ENCODE results near the gene MOV10L1. TPM values are rescaled to one million over a fixed set of nuclear protein-coding genes. Genes with fewer than 3 reads are reported as not detected.

Gene MOV10L1
- total and polyA plus RNA-seq, 2 donors from 2014 or later: 0.38 to 0.62 TPM

DNA sequence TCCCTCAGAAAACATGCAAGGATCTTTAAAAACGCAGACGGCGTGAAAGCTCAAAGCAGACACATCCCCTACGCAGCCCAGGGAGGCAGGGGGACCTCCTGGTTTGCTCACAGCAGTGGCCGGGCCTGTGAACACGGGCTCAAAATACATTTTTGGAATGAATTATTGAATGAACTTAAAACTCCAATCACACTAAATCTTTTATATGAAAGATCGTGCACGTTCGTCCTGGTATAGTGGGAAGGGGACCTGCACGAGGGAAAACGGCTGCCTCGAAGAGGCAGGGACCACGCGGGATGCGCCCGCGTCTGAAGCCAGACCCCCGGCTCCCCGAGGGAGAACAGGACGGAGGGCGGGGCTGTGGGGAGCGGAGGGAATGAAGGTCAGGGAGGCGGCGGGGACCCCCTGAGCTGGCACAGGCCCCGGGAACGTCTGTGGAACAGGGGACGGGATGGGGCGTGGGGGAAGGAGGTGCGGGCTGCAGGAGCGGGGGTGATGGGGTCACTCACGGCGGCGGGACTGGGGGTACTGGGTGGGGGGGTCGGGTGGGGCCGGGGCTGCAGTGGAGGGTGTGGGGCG, 79.5 kb downstream of the MOV10L1 start:
- no peak overlapping the region for H3K27ac ChIP-seq (ENCODE audit: low read depth in 2 of 2, low read length in 2 of 2)
- DNase-seq: peak in 2 of 5 donors; percentile 55 to 75
- H3K9me3 ChIP-seq (ENCODE audit: control insufficient read depth in 2 of 3, insufficient read depth in 1 of 3, low read length in 3 of 3): no peaks in the 10 kb centered on the region
- intact Hi-C loops (cut with DNase I): no loop called here
- H3K36me3 ChIP-seq (ENCODE audit: control insufficient read depth in 2 of 3, insufficient read depth in 3 of 3, low read length in 3 of 3): no peaks in the 10 kb centered on the region
- no peak overlapping the region for H3K9ac ChIP-seq (ENCODE audit: low read length in 3 of 3)
- peaks cover 3% of the 10 kb centered on the region for H3K27me3 ChIP-seq (ENCODE audit: control insufficient read depth, insufficient read depth, low read length)
- no peak overlapping the region for H3K4me3 ChIP-seq (ENCODE audit: low read length in 3 of 3)
- no peak for FAIRE-seq
- TF ChIP-seq, protein P1, sequence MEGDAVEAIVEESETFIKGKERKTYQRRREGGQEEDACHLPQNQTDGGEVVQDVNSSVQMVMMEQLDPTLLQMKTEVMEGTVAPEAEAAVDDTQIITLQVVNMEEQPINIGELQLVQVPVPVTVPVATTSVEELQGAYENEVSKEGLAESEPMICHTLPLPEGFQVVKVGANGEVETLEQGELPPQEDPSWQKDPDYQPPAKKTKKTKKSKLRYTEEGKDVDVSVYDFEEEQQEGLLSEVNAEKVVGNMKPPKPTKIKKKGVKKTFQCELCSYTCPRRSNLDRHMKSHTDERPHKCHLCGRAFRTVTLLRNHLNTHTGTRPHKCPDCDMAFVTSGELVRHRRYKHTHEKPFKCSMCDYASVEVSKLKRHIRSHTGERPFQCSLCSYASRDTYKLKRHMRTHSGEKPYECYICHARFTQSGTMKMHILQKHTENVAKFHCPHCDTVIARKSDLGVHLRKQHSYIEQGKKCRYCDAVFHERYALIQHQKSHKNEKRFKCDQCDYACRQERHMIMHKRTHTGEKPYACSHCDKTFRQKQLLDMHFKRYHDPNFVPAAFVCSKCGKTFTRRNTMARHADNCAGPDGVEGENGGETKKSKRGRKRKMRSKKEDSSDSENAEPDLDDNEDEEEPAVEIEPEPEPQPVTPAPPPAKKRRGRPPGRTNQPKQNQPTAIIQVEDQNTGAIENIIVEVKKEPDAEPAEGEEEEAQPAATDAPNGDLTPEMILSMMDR (IDR thresholded peaks at IDR 0.05; ENCODE audit: borderline replicate concordance, extremely low read depth, insufficient read depth): no peak
- H3K4me1 ChIP-seq (ENCODE audit: control insufficient read depth in 2 of 3, insufficient read depth in 2 of 3, low read depth in 1 of 3, low read length in 3 of 3): peaks cover 0 to 4% (median 0%) of the 10 kb centered on the region in 3 donors

DNA sequence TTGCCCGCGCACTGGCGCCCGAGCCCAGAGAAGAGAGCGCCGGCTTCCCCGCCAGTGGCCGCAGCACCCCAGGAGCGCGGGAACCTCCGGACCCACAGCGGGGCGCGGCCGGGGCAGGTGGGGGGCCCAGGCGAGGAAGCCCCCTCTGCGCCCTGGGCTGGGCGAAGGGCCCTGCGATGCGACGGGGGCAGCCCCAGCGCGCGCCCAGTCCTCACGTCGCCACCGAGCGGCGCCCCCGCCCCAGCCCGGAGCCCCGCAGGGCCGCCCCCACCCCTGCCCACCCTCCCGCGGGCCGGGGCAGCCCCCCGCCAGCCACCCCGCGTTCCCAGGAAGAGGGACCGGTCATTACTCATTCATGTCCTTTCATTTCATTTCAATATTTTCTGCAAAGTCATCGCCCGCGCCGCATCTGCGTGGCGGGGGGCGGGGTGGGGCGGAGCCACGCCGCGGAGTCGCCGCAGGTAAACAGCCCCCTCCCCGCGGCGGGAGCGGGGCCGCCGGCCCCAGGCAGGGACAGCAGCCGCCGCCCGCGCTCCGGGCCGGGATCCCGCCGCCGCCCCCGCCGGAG, 80.1 kb downstream of the MOV10L1 start:
- Histone ChIP-seq H3K4me3 (ENCODE audit: low read length in 3 of 3) (no peak overlapping the region), H3K27me3 (ENCODE audit: control insufficient read depth, insufficient read depth, low read length) (peaks cover 3% of the 10 kb centered on the region), H3K36me3 (ENCODE audit: control insufficient read depth in 2 of 3, insufficient read depth in 3 of 3, low read length in 3 of 3) (no peaks in the 10 kb centered on the region), H3K9me3 (ENCODE audit: control insufficient read depth in 2 of 3, insufficient read depth in 1 of 3, low read length in 3 of 3) (no peaks in the 10 kb centered on the region), H3K4me1 (ENCODE audit: control insufficient read depth in 2 of 3, insufficient read depth in 2 of 3, low read depth in 1 of 3, low read length in 3 of 3) (peaks cover 0 to 4% (median 0%) of the 10 kb centered on the region in 3 donors), H3K27ac (ENCODE audit: low read depth in 2 of 2, low read length in 2 of 2) (no peak overlapping the region), H3K9ac (ENCODE audit: low read length in 3 of 3) (no peak overlapping the region)
- FAIRE-seq (no peak), DNase-seq (peak in 1 of 5 donors; percentile 62)
- intact Hi-C loops (cut with DNase I): no loop called here
- TF ChIP-seq, protein P1 (IDR thresholded peaks at IDR 0.05; ENCODE audit: borderline replicate concordance, extremely low read depth, insufficient read depth): no peak

DNA sequence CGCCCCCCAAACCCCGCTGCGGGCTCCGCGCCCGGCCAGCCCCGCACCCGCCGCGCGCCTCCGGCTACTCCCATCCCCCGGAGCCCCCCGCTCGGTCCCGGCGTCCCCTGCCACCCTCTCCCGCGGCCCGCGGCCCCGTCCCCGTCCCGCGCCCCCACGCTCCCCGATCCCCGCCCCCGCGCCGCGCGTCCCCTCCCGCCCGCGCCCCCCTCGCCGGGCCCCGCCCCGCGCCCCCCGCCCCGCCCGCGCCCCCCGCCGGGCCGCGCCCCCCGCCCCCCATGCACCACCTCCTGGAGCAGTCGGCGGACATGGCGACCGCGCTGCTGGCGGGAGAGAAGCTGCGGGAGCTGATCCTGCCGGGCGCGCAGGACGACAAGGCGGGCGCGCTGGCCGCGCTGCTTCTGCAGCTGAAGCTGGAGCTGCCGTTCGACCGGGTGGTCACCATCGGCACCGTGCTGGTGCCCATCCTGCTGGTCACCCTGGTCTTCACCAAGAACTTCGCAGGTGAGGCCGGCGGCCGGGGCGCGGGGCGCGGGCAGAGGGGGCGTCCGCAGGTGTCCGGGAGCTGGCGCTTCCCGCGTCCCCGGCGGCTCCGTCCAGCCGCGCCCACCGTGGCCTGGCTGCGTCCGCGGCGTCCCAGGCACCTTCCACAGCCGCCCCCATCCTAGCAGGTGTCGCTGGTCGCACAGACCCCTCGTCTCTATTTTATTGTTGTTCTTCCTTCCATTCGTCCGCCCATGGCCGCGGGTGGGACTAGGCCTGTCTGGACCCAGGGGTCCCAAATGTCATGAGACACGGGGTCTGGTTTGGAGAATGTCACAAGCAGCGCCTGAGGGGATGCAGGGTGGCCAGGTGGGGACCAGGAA, 80.9 kb downstream of the MOV10L1 start, which contains the start of gene PANX2:
PANX2 (plus strand) TSS at position 279 of the 866 bp plus-strand sequence; CDS start at position 279, 0 bp downstream.
- H3K9ac ChIP-seq (ENCODE audit: low read length in 3 of 3): no peak within 1 kb of the TSS
- no peak within 1 kb of the TSS for H3K27ac ChIP-seq (ENCODE audit: low read depth in 2 of 2, low read length in 2 of 2)
- peaks cover 3% of the 10 kb centered on the region for H3K27me3 ChIP-seq (ENCODE audit: control insufficient read depth, insufficient read depth, low read length)
- peaks cover 0 to 4% (median 0%) of the 10 kb centered on the region in 3 donors for H3K4me1 ChIP-seq (ENCODE audit: control insufficient read depth in 2 of 3, insufficient read depth in 2 of 3, low read depth in 1 of 3, low read length in 3 of 3)
- TF ChIP-seq, protein P1 (IDR thresholded peaks at IDR 0.05; ENCODE audit: borderline replicate concordance, extremely low read depth, insufficient read depth): no peak
- DNase-seq (peak in 2 of 5 donors; percentile 70 to 76), FAIRE-seq (no peak)
- no peaks in the 10 kb centered on the region for H3K9me3 ChIP-seq (ENCODE audit: control insufficient read depth in 2 of 3, insufficient read depth in 1 of 3, low read length in 3 of 3)
- H3K36me3 ChIP-seq (ENCODE audit: control insufficient read depth in 2 of 3, insufficient read depth in 3 of 3, low read length in 3 of 3): no peaks in the 10 kb centered on the region
- H3K4me3 ChIP-seq (ENCODE audit: low read length in 3 of 3): peak within 1 kb of the TSS in 2 of 3 donors; percentile 47 to 54
- intact Hi-C loops (cut with DNase I): no loop called here

All from kidney (tissue), 14 donors.